Activated T-cell treated with anti-CD3 and anti-CD28 coated beads, Interleukin-2, amount 50 U/mL, for 4 hours (primary cell): ENCODE measurements around the gene TMEM43. TPM values are rescaled to one million over a fixed set of nuclear protein-coding genes. Genes with fewer than 3 reads are reported as not detected.

Experiments
- ATAC-seq, 2 donors: fragments of 200-7000 bp; cut with Tn5 transposase; one replicate each; pipeline ENCODE4 v1.10.0; 2021
- DNase-seq: peaks from one replicate; pipeline ENCODE4 v3.0.0-alpha.2; 2020
- H3K27me3 Mint-ChIP-seq: one replicate; pipeline ENCODE4 v1.8.0; 2021; ENCODE audit warnings: low read depth, mixed read lengths
- H3K36me3 Mint-ChIP-seq: one replicate; pipeline ENCODE4 v1.8.0; 2022; ENCODE audit warnings: mixed read lengths; ENCODE audit not compliant: insufficient read depth
- H3K4me1 Mint-ChIP-seq: one replicate; pipeline ENCODE4 v1.8.0; 2021; ENCODE audit warnings: low read depth, mixed read lengths
- H3K4me3 Mint-ChIP-seq: one replicate; pipeline ENCODE4 v1.8.0; 2021; ENCODE audit warnings: mild to moderate bottlenecking, moderate library complexity, mixed read lengths
- H3K9me3 Mint-ChIP-seq: one replicate; pipeline ENCODE4 v1.8.0; 2021; ENCODE audit warnings: mixed read lengths
- total RNA-seq, 3 donors: library from RNA; stranded (reverse); gene quantifications; one replicate each; pipeline ENCODE4 v1.2.1, GENCODE V29; 2021

Gene TMEM43
- total RNA-seq, 3 donors from 2014 or later: 40.3 to 48.4 (median 45.1) TPM

DNA sequence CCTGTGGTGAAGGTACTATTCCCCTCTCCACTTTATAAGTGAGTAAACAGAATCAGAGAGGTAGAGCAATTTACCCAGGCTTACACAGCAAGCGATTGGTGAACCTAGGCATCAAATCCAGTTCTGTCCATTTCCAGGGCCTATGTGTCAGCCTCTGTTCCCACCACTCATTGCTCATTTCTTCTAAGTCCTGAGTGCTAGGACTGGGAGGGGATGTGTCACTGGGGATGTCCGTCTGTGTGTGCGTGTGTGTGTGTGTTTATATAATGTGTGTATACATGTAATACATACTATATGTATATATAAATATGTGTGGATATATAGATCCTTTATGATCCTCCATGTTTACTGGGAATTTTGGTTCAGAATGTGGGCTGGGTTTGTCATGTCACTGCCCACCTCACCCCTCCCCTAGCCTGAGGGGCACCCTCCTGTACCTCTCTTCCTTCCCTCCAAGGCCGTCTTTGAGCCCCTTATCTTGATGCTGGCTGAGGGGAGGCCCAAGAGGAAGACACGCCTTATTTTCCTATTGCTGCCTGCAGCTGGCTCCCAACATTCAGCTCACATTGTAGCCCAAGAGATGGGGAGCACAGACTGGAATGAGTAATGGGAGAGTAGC, 2.1 kb downstream of the TMEM43 start:
- DNase-seq (no peak), ATAC-seq (no peak)
- Mint-ChIP-seq H3K9me3 (no peaks in the 10 kb centered on the region), H3K36me3 (peaks cover 40% of the 10 kb centered on the region), H3K4me3 (peak overlapping the region; percentile 97), H3K4me1 (peaks cover 48% of the 10 kb centered on the region), H3K27me3 (no peaks in the 10 kb centered on the region)

DNA sequence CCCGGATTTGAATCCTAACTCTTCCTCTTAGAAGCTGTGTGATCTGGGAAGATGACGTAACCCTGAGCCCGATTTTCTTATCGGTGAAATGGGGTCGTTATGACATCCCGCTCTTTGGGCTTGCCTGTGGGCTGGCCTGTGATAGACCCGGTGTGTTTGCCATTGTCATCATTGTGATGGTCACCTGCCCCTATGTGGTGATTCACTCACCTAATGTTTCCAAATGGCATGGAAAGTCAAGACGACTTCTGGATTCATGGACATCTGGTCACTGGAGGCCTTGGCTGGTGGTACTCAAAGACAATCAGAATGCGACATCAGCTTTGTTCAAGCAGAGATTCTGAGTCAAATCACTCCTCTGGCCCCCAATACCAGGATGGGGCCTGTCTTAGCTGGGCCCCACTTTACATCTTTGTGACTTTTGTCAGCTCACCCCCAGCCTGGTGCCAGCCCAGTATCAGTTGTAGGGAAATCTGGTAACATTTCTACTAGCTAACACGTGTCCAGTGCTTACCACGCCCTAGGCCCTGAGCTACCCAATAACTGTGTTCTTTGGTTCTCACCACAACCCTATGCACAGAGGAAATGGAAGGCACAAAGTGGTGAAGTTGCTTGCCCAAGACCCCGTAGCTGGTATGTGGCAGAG, 2.8 kb downstream of the TMEM43 start:
- H3K36me3 Mint-ChIP-seq: peaks cover 40% of the 10 kb centered on the region

DNA sequence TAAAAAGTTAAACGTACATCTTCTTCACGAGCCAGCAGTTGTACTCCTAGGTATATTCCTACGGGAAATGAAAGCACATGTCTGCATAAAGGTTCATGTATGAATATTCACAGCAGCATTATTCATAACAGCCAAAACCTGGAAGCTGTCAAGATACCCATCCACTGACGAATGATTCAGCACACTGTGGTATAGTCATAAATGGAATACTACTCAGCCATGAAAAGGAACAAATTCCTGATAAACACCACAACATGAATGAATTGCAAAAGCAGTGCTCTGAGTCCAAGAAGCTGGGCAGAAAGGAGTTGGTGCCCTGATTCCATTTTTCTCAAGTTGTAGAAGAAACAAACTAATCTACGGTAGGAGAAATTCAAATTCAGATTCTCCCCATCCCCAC, 3.9 kb downstream of the TMEM43 start:
- peaks cover 33% of the 10 kb centered on the region for H3K4me1 Mint-ChIP-seq
- no peak overlapping the region for H3K4me3 Mint-ChIP-seq
- H3K9me3 Mint-ChIP-seq: no peaks in the 10 kb centered on the region
- H3K27me3 Mint-ChIP-seq: no peaks in the 10 kb centered on the region
- H3K36me3 Mint-ChIP-seq: peaks cover 50% of the 10 kb centered on the region
- DNase-seq (no peak), ATAC-seq (no peak)

More for the DNA sequence above, 2.8 kb downstream of the TMEM43 start:
- ATAC-seq (no peak), DNase-seq (no peak)
- H3K9me3 Mint-ChIP-seq: no peaks in the 10 kb centered on the region
- H3K4me1 Mint-ChIP-seq: peaks cover 43% of the 10 kb centered on the region
- H3K4me3 Mint-ChIP-seq: no peak overlapping the region
- no peaks in the 10 kb centered on the region for H3K27me3 Mint-ChIP-seq

DNA sequence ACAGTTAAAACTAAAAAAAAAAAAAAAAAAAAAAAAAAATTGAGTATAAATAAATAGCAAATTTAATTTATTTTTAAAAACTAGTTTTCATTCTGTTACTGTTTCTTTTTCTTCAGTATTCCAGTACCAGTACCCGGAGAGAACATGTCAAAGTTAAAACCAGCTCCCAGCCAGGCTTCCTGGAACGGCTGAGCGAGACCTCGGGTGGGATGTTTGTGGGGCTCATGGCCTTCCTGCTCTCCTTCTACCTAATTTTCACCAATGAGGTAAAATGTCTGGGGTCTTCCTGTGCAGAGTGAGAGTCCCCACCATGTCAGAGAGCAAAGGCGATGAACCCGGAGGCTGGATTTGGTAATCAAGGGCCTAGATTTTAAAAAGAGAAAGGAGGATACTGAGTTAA, 4.4 kb downstream of the TMEM43 start:
- H3K36me3 Mint-ChIP-seq: peaks cover 53% of the 10 kb centered on the region
- ATAC-seq (no peak), DNase-seq (no peak)
- no peaks in the 10 kb centered on the region for H3K27me3 Mint-ChIP-seq
- peaks cover 29% of the 10 kb centered on the region for H3K4me1 Mint-ChIP-seq
- H3K4me3 Mint-ChIP-seq: no peak overlapping the region
- no peaks in the 10 kb centered on the region for H3K9me3 Mint-ChIP-seq

DNA sequence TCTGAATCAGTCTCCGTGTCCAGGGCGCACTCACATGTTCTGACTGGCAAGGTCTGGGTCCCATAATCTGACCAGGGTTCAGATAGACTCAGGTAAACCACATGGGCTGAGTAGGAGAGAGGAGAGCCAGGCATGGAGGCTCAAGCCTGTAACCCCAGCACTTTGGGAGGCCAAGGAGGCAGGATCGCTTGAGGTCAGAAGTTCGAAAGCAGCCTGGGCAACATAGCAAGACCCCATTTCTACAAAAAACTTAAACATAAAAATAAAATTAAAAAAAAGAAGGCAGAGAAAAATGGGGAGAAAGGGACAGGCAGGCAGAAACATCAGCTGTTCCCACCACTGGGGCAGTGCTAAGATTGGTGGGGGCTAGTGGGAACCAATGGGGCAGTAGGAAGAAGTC, 5.4 kb downstream of the TMEM43 start:
- H3K36me3 Mint-ChIP-seq: peaks cover 54% of the 10 kb centered on the region
- H3K4me1 Mint-ChIP-seq: peaks cover 29% of the 10 kb centered on the region
- no peak overlapping the region for H3K4me3 Mint-ChIP-seq
- no peak for DNase-seq
- no peaks in the 10 kb centered on the region for H3K27me3 Mint-ChIP-seq
- no peak for ATAC-seq
- no peaks in the 10 kb centered on the region for H3K9me3 Mint-ChIP-seq

DNA sequence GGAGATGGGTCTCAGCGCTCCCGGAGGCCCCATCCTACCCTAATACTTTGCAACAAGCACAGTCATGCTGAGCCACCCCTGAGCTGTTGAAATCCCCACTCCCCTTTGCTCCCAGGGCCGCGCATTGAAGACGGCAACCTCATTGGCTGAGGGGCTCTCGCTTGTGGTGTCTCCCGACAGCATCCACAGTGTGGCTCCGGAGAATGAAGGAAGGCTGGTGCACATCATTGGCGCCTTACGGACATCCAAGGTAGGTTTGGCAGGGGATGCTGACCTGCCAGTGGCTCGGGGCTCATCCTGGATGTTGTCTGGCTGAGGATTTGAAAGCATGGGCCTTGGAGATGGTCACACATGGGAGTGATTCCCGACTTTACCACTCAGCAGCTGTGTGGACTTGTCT, 5.9 kb downstream of the TMEM43 start:
- Mint-ChIP-seq H3K9me3 (no peaks in the 10 kb centered on the region), H3K36me3 (peaks cover 55% of the 10 kb centered on the region), H3K4me1 (peaks cover 28% of the 10 kb centered on the region), H3K27me3 (no peaks in the 10 kb centered on the region), H3K4me3 (no peak overlapping the region)
- DNase-seq (no peak), ATAC-seq (no peak)

DNA sequence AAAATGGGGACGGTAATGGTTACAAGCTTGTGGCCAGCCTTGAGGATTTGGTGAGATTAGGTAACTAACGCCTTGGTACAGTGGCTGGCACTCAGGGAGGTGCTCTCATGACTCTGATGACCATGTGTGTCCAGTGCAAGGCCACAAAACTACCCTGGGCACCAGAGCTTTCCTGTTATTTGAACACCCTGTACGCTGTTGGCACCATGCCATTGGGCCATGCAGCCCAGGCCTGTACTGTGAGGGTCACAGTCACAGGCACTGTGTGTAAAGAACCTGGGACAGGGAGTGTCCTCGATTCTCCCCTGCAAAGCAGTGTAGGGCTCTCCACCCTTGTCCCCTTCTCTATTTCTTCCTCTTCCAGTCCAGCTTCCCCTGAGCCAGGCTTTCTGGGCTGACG, 6.3 kb downstream of the TMEM43 start:
- no peak for DNase-seq
- no peak overlapping the region for H3K4me3 Mint-ChIP-seq
- H3K4me1 Mint-ChIP-seq: peaks cover 24% of the 10 kb centered on the region
- no peaks in the 10 kb centered on the region for H3K9me3 Mint-ChIP-seq
- H3K27me3 Mint-ChIP-seq: no peaks in the 10 kb centered on the region
- no peak for ATAC-seq
- peaks cover 59% of the 10 kb centered on the region for H3K36me3 Mint-ChIP-seq

DNA sequence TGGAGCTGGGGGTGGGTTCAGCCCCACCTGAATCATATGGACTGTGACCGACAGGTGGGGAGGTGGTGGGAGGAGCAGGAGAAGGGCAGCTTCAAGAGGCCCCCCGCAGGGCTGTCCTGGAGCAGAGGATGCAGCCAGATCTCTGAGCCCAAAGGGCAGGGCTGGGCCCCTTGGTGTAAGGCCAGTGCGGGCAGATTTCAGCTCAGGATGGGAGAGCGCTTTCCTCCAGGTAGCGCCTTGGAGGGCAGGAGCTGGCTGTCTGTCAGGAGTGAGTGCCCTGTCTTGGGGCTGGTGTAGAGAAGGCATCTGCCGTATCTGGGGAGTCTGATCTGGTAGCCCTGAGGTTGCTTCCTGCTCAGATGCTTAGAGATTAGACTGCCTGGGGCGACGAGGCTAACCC, 7.3 kb downstream of the TMEM43 start:
- ATAC-seq (no peak), DNase-seq (no peak)
- Mint-ChIP-seq H3K4me3 (no peak overlapping the region), H3K4me1 (peaks cover 15% of the 10 kb centered on the region), H3K9me3 (no peaks in the 10 kb centered on the region), H3K36me3 (peaks cover 62% of the 10 kb centered on the region), H3K27me3 (no peaks in the 10 kb centered on the region)

DNA sequence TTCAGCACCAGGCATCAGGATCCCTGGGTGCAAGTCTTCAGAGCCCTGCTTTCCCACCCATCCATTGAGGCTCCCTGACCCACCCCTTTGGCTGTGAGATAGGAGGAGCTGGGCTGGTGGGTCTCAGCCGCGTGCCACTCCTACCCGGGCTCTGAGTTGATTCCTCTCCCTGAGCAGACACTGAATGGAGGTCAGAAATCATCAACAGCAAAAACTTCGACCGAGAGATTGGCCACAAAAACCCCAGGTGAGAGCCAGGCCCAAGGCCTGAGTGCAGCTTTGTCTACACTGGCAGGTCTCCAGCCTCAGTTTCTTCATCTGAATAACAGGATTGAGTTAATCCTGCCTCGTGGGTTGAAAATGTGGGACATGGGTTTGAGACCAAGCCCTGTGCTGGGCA, 7.8 kb downstream of the TMEM43 start:
- Mint-ChIP-seq H3K9me3 (no peaks in the 10 kb centered on the region), H3K27me3 (no peaks in the 10 kb centered on the region), H3K4me1 (peaks cover 9% of the 10 kb centered on the region), H3K36me3 (peaks cover 58% of the 10 kb centered on the region), H3K4me3 (no peak overlapping the region)
- no peak for ATAC-seq
- no peak for DNase-seq

DNA sequence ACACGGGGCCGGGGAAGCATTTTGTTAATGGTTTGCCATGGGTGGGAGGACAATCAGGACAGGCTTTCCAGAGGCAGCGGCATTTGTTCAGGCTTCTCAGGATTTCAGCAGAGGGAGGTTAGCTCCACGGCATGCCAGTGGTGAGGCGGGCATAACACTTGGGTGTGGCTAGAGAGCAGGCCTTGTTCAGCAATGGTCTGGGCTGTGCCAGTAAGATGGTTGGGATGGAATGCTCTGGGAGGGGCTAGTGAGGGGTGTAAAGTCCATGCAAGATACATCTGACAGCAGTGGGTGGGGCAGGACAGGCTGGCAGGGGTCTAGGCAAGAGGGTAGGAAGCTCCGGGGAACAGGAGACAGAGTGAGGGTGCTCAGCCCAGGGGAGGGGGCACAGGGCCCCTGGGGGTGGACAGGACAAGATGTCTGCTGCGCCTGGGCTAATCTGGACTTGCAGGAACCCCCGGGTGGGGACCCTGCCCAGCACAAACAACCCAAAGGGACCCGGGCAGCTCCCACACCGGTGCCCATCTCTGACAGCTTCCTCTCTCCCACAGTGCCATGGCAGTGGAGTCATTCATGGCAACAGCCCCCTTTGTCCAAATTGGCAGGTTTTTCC, 8.4 kb downstream of the TMEM43 start:
- Mint-ChIP-seq H3K9me3 (no peaks in the 10 kb centered on the region), H3K4me3 (no peak overlapping the region), H3K4me1 (peaks cover 3% of the 10 kb centered on the region), H3K27me3 (no peaks in the 10 kb centered on the region), H3K36me3 (peaks cover 58% of the 10 kb centered on the region)
- DNase-seq: no peak
- no peak for ATAC-seq

DNA sequence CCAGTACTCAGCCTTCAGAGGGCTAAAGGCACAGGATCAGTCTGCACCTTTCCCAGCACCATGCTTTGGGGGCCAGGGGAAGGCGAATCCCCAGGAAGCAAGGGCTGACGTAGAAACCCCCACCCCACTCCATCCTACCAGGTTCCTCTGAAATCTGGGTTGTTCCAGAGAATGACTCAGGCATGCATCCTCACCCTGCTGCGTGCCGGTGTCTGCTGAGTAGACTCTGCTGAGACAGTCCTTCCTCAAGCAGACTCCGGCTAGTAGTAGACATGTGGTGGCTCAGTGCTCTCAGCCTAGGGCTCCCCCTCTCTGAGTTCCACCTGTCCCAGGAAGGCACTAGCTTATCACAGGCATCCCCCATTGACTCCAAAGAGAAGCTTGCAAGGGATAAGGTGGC, 9.0 kb downstream of the TMEM43 start:
- Mint-ChIP-seq H3K27me3 (no peaks in the 10 kb centered on the region), H3K9me3 (no peaks in the 10 kb centered on the region), H3K4me1 (no peaks in the 10 kb centered on the region), H3K4me3 (no peak overlapping the region), H3K36me3 (peaks cover 56% of the 10 kb centered on the region)
- ATAC-seq (no peak), DNase-seq (no peak)

DNA sequence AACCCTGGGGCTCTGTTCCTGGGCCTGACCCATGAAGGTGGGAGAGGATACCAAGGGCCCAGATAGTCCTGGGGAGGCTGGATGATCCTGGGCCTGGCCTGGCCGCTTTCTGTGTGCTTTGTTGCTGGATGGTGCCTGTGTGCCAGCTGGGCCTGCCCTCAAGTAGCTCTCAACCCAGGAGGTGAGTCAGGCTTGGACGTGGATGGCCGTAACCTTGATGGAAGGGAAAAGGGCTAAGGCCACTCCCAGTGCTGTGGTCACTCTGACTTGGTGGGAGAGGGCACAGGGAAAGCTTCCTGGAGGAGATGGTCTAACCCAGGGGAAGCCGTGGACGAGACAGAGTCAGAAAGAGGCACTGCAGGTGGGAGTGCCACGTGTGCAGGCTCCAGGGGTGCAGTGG, 9.4 kb downstream of the TMEM43 start:
- Mint-ChIP-seq H3K27me3 (no peaks in the 10 kb centered on the region), H3K4me1 (no peaks in the 10 kb centered on the region), H3K36me3 (peaks cover 53% of the 10 kb centered on the region), H3K9me3 (no peaks in the 10 kb centered on the region), H3K4me3 (no peak overlapping the region)
- DNase-seq (no peak), ATAC-seq (no peak)

DNA sequence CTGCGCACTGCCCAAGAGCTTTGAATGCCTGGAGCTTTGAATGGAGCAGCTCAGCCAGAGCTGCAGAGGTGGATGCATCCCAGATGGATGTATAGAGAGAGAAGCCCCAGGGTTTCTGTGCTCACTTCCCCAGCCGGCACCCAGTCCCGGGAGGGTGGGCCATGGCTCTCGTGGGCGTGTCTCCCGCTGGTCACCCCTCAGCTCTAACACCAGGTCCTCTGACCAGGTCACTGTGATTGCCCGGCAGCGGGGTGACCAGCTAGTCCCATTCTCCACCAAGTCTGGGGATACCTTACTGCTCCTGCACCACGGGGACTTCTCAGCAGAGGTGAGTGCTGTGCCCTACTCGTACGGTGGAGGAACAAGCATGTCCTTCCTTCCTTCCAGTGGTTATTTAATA, 10.7 kb downstream of the TMEM43 start:
- peaks cover 50% of the 10 kb centered on the region for H3K36me3 Mint-ChIP-seq
- H3K4me1 Mint-ChIP-seq: peaks cover 10% of the 10 kb centered on the region
- no peak for DNase-seq
- H3K4me3 Mint-ChIP-seq: no peak overlapping the region
- no peak for ATAC-seq
- no peaks in the 10 kb centered on the region for H3K27me3 Mint-ChIP-seq
- H3K9me3 Mint-ChIP-seq: no peaks in the 10 kb centered on the region

DNA sequence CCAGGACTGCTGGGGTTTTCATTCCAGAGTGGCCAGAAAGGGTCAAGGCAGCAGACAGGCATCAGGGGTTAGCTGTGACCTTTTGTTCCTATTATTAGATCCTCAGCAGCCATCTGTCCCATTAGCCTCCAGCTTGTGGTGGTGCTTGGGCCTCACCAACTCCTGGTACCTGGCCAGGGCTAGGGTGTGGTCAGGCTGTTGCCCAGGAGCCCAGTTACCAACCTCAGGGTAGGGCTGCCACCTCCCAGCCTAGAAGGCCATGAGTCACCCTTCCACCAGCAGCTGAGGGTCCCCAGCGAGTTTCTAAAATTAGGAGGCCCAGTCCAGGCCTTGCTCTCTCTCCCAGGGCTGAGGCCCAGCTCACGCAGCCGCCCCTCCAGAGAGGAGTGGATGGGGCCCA, 12.2 kb downstream of the TMEM43 start:
- Mint-ChIP-seq H3K27me3 (no peaks in the 10 kb centered on the region), H3K36me3 (peaks cover 48% of the 10 kb centered on the region), H3K4me1 (peaks cover 24% of the 10 kb centered on the region), H3K4me3 (no peak overlapping the region), H3K9me3 (no peaks in the 10 kb centered on the region)
- ATAC-seq: no peak
- DNase-seq: no peak

DNA sequence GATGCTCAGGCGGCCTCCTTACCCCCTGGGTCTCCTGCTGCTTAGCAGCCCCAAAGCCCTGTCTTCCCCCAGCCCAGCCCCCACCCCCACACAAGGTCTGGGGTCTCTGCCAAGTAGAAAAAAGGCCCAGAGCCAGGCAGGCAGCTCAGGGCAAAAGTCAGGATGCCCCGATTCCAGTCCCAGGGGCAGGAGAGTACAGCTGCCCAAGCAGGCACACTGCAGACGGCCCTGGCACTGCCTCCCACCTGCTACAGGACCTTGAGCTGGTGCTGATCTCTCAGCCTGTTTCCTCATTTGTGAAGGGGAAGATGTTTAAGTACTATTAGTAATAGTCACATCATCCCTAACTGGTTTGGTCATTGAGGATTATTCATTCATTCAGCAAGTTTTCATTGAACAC, 12.6 kb downstream of the TMEM43 start:
- H3K4me1 Mint-ChIP-seq: peaks cover 28% of the 10 kb centered on the region
- no peak for DNase-seq
- ATAC-seq: no peak
- H3K4me3 Mint-ChIP-seq: no peak overlapping the region
- no peaks in the 10 kb centered on the region for H3K9me3 Mint-ChIP-seq
- H3K36me3 Mint-ChIP-seq: peaks cover 48% of the 10 kb centered on the region
- no peaks in the 10 kb centered on the region for H3K27me3 Mint-ChIP-seq
